ENCODE data around the gene PLA2G4B. TPM values are rescaled to one million over a fixed set of nuclear protein-coding genes. Genes with fewer than 3 reads are reported as not detected.

Gene PLA2G4B
- total and polyA plus RNA-seq, 2 of the 8 experiments (the other 6 are each of a cell fraction or from before 2014, with no cell fraction given): 4.2 to 9.2 TPM

DNA sequence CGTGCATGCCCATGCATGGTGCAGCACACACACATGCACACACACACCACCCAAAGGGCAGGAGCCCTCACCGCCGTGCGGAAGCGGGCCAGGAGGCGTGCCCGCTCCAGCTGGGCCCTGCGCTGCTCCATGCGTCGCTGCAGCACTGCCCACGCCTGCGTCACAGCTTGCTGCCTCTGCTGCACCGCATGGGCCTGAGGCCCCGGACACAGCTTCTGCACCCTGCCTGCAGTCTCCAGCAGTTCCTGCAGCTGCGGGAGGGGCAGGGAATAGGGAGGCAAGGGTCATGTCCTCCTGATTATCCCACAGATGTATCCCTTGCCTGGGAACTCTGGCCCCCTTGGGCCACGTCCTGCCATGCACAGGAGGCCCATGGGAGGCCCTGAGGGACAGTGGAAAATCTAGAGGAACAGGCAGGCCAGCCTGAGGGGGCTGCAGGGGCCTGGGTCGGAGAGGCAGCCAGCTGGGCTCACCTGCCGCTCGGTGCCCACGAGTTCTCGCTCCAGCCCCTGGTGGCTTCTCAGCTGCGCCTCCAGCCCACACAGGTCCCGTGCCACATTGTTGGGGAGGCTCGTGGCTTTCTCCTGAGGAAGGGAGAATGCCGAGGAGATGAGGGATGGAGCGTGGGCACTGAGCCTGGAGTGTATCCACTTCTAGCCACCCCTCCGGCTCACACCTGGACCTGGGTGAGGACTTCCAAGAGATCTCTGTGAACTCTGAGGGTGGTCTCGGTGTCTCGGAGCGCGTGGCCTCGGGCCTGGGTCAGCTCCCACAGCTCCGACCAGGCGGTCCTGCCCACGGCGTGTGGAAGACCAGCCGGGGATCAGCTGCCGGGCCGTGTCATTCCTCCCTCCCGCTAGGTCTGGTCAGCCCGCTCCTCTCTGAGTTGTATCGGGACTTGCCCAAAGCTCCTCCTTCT lies 31.4 kb downstream of the PLA2G4B start (continued):
- TF ChIP-seq EP300 (IDR thresholded peaks at IDR 0.05; ENCODE audit: borderline replicate concordance in 1 of 2, low read depth in 2 of 2, low read length in 2 of 2) (no peak), RXRA (IDR thresholded peaks at IDR 0.05; ENCODE audit: insufficient read depth, low read depth, low read length) (no peak)
